ENCODE results near the gene GPC3. TPM values are rescaled to one million over a fixed set of nuclear protein-coding genes. Genes with fewer than 3 reads are reported as not detected.

GPC3 gene
- polyA plus RNA-seq, 1 of the 3 experiments (the other 2 are of a cell fraction) = 1.4 TPM

- no peaks in the 10 kb centered on the region for H3K79me2 ChIP-seq (ENCODE audit: insufficient read depth)
- no peaks in the 10 kb centered on the region for H3K36me3 ChIP-seq (replicated peaks in 1 of 2; ENCODE audit: control insufficient read depth in 1 of 2, insufficient read depth in 2 of 2, low read length in 1 of 2)
- H3K4me3 ChIP-seq (ENCODE audit: low read depth in 2 of 2, low read length in 1 of 2) = no peak overlapping the region
- ChIA-PET POLR2A (no interaction called here), CTCF (interaction anchor here (1.2 to 4.5 kb wide), 4 partner anchors 7 to 88 kb away, joined by 3 to 27 read pairs (median 5); no protein-coding TSS in a partner anchor)
- no peak overlapping the region for H3K27ac ChIP-seq (ENCODE audit: low read depth in 2 of 2, low read length in 1 of 2)
- TF ChIP-seq NRF1 (IDR thresholded peaks at IDR 0.05; ENCODE audit: low read depth, low read length) = no peak
- TF ChIP-seq TCF12 (IDR thresholded peaks at IDR 0.05) = no peak
- no peak for TF ChIP-seq FOSL2 (IDR thresholded peaks at IDR 0.05; ENCODE audit: borderline replicate concordance, low read depth)
- no peak for TF ChIP-seq MAX (IDR thresholded peaks at IDR 0.05; ENCODE audit: low read depth)
- no peak for TF ChIP-seq ZBTB33 (IDR thresholded peaks at IDR 0.05; ENCODE audit: borderline replicate concordance, low read depth)
- no peak for TF ChIP-seq JUND (IDR thresholded peaks at IDR 0.05)
- no peak for TF ChIP-seq RXRA (IDR thresholded peaks at IDR 0.05; ENCODE audit: borderline replicate concordance, low read depth)
- no peak for TF ChIP-seq MXI1 (IDR thresholded peaks at IDR 0.05; ENCODE audit: low read depth, low read length)
- no peak for TF ChIP-seq CTCF (IDR thresholded peaks at IDR 0.05)
- TF ChIP-seq RFX5 (IDR thresholded peaks at IDR 0.05; ENCODE audit: low read length) = no peak
- TF ChIP-seq IRF3 (IDR thresholded peaks at IDR 0.05; ENCODE audit: low read depth, low read length) = no peak
- TF ChIP-seq FOXM1 (IDR thresholded peaks at IDR 0.05; ENCODE audit: low read depth) = no peak
- TF ChIP-seq YY1 (IDR thresholded peaks at IDR 0.05; ENCODE audit: low read depth) = no peak
- TF ChIP-seq USF1 (IDR thresholded peaks at IDR 0.05; ENCODE audit: borderline replicate concordance, low read depth) = no peak
- TF ChIP-seq ELF1 (IDR thresholded peaks at IDR 0.05) = no peak
- TF ChIP-seq FOXJ3 (CRISPR knock-in tag; IDR thresholded peaks at IDR 0.05) = no peak
- TF ChIP-seq SMC3 (IDR thresholded peaks at IDR 0.05; ENCODE audit: low read depth, low read length) = no peak
- no peak for TF ChIP-seq TAF1 (IDR thresholded peaks at IDR 0.05; ENCODE audit: borderline replicate concordance, low read depth, low read length)
- TF ChIP-seq REST (IDR thresholded peaks at IDR 0.05; ENCODE audit: low read depth, low read length) = no peak
- TF ChIP-seq USF2 (IDR thresholded peaks at IDR 0.05; ENCODE audit: borderline replicate concordance, low read depth, low read length) = no peak
- no peaks in the 10 kb centered on the region for H4K20me1 ChIP-seq (ENCODE audit: insufficient read depth)
- H3K4me2 ChIP-seq = no peak overlapping the region
- 0 out of 2 replicates have a peak overlapping the region, but pooled peaks have one; percentile 25 for H2AFZ ChIP-seq (ENCODE audit: low read depth)
- H3K9ac ChIP-seq = no peak overlapping the region
- no peaks in the 10 kb centered on the region for H3K9me2 ChIP-seq
- 47% methylated on average over 8 of the region's 8 CpGs for WGBS (ENCODE audit: low lambda C conversion rate)
- H3K4me1 ChIP-seq (ENCODE audit: control insufficient read depth in 1 of 2, insufficient read depth in 2 of 2, low read depth in 1 of 2, low read length in 1 of 2) = peaks cover 0 to 2% of the 10 kb centered on the region in 2 experiments; a peak in 1 of 4 replicates
- no peaks in the 10 kb centered on the region for H3K9me3 ChIP-seq
- H3F3A ChIP-seq (replicated peaks; ENCODE audit: insufficient read depth) = no peaks in the 10 kb centered on the region
- peaks cover 11% of the 10 kb centered on the region for H3K27me3 ChIP-seq (ENCODE audit: insufficient read depth)
- DNase-seq = no peak
Measured at GRCh38 chrX:133786382-133786781, 199.0 kb downstream of the GPC3 start.

Measured in SK-N-SH (cell line).